Cerebellar nuclear complex (tissue), 1 donor: ENCODE data around the gene FASN.

ENCODE experiments used
- DNase-seq, 2 experiments: peaks; one replicate each; lab custom pipeline; 2025; lab: John Stamatoyannopoulos, UW

FASN gene

GRCh38 chr17:82055965-82056728 lies 41.9 kb downstream of the FASN start:
- DNase-seq: no peak

- DNase-seq: no peak
These were observed 42.7 kb downstream of the FASN start for GRCh38 chr17:82055023-82055964.

GRCh38 chr17:82054351-82055022 lies 43.5 kb downstream of the FASN start:
- no peak for DNase-seq

- no peak for DNase-seq
These were observed 44.3 kb downstream of the FASN start for GRCh38 chr17:82053556-82054263.

DNA sequence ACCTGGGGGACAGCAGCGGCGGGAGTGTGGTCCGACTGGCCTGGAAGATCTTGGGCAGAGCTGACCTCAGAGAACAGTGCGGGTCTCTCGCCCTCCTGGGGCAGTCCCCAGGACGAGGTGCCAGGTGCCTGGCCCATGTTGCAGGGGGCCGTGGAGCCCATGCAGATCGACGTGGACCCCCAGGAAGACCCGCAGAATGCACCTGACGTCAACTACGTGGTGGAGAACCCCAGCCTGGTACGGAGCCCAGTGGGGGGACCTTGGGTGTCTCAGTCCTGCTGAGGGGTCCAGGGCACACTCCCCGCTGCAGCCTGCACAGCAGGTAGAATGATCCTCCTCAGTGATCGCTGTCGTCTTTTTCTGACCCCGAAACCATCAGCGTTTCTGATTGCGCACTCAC lies 44.9 kb downstream of the FASN start:
- DNase-seq: no peak

DNA sequence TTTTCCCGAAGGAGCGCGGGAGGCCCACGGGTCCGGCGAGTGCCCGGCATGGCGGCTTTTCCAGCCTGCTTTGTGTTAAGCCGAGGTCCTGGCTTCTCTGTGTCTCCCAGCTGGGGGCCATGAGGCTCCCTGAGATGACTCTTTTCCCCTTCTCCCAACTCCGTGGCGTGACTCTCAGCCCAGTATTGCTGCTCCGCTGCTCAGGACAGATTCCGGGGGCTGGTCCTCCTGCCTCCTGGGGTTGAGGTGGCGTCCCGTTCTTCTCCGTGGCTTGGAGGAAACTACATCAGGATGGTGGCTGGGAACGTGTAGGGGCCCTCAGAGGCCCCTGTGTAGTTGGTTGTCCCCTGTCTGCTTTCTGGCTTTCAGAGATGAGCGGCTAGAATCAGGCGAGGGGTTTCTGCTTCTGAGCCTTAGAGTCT lies 45.4 kb downstream of the FASN start:
- DNase-seq: no peak

DNA sequence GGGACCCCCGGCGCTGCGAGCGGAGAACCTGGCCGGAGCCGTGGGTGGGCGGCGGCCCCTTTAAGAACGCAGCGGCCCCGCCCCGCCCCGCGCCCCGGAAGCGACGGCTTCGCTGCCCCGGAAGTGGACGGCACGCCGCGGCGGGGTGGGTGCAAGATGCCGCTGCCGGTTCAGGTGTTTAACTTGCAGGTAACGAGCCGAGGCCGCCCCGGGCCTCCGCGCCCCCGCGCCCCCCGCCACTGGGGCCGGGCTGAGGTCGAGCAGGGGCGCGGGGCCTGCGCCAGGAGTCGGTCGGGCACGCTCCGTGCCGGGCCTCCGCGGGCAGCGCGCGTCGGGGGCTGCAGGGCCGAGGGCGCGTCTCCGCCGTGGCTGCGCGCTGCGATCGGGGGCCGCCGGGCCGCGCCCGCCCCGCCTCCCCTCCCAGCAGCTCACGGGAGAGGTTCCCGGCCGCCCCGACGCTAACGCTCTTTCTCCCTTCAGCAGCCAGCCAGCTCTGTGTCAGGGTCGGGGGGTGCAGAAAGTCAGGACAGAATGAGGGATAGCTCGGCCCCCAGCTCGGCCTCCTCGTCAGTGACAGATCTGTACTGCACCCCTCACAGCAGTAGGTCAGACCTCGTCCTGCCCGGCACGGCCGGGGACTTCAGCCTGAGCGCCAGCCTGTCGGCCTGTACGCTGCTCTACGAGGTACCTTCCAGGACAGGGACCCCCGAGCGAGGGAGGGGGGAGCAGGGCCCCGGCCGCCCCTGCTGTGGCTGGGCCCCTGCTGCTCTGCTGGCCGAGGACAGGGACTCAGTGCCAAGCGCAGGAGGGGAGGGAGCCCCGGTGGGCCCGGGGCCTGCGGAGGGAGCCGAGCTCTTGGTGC lies 46.0 kb downstream of the FASN start, which contains the start of the genes GPS1 and RFNG:
Gene GPS1, plus strand, starts transcription at position 123 of the 862 bp plus-strand sequence. Its CDS starts 34 bp downstream, at position 157.
Gene RFNG, minus strand, starts transcription at position 36 of the 862 bp plus-strand sequence. CDS start 45 bp downstream, outside the sequence.
- DNase-seq: peak in 1 of 2 experiments; percentile 3

DNA sequence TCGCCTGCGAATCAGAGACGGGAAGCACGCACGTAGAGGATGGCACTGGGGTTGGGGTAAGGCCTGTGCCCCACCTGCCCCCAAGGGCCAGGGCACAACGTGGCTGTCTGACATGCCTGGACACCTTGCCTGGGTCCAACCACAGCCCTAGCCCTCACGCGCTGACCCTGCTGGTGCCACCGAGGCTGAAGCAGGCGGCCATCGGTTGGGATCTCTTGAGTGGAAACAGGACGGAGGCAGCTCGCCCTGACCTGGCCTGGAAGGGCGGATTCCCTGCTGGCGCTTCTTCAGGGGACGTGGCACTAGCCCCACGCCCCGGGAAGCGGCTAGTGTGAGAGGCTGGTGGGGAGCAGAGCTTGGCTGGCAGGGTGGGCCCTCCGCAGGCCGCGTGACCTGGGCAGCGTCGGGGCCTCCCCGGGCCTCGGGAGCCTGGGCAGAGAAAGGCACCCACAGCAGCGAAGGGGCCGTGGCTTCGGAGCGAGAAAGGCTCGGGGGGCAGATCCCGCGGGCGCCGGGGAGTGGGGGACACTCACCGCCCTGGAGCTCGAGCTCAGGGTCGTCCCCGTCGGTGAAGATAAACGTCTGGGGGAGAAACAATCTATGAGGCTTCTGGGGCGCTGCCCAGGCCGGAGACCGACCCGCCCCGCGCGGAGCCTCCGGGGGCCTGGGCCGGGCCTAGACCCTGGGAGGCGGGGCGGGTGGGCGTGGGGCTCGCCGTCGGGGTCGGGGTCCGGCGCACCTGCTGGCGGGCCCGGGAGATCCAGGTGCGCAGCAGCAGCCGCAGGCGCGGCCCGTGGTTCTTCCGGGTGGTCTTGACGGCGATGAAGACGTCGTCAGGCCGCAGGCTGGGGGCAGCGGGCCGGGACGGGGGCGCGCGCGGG lies 47.0 kb downstream of the FASN start:
- no peak for DNase-seq

- DNase-seq: no peak
These were observed 47.8 kb downstream of the FASN start for GRCh38 chr17:82050152-82050760.

DNA sequence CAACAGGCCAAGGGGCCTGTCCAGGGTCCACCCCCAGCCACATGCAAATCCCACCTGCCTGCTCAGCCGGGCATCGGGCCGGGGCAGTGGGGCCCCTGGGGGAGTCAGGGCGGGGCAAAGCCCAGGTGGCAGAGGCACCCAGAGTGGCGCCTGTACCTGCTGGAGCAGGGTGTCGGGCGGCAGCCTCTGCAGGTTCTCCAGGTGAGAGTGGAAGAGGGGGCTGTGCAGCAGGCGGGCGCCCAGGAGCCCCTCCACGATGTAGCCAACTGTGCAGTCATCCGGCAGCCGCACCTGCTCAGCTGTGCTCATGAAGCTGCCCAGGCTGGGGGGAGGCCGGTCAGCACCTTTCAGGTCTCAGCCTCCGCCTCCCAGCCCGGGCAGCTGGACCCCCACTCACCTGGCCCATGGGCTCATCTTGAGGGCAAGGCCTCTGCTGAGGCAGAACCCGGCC lies 48.5 kb downstream of the FASN start:
- DNase-seq: no peak

GRCh38 chr17:82049106-82049505 lies 48.9 kb downstream of the FASN start:
- DNase-seq: no peak

DNA sequence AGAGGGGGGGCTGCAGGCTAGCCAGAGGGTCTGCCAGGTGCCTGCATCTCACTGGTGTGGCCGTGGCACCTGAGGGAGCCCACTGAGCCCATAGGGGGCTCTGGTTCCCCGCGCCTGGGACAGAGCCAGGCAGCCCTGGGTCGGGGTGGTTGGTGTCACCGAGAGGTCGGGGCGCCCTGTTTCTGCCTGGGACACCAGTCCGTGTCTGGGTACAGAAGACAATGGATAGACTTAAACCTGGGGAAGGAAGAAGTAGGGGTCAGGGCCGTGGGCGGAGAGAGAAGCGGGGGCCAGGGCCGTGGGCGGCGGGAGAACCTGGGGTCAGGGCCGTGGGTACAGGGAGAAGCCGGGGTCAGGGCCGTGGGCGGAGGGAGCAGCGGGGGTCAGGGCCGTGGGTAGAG lies 49.5 kb downstream of the FASN start:
- DNase-seq: no peak

DNA sequence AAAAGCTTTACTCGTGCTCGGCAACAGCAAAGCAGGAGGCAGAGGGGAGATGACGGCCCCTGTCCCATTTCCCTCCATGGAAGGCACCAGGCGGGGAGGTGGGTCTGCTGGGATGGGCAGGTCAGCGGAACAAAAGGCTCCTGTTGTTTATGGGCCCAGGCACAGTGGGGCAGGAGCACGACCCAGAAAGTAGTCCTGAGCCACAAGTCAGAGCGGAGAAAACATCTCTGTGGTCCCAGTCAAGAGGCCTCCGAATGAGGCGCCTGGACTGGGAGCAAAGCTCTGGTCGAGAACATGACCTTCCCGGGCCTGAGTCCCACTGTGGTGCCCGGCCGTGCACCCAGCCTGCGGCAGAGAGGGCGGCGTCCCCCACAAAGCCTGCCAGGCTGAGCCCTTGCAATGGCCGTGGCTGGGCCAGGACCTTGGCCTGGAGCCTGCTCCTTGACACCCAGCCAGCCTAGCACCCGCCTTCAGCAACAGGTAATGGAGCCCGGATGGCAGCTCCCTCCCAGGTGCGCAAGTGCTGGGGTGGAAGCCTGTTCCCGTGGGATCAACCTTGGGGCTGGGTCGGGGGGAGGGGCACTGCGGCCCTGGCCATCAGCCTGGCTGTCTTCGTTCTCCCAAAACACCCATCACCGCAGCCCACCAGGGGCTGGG lies 50.0 kb downstream of the FASN start:
- no peak for DNase-seq

GRCh38 chr17:82047379-82047778 lies 50.7 kb downstream of the FASN start:
- DNase-seq: no peak

GRCh38 chr17:82046903-82047302 lies 51.1 kb downstream of the FASN start:
- DNase-seq: no peak

DNA sequence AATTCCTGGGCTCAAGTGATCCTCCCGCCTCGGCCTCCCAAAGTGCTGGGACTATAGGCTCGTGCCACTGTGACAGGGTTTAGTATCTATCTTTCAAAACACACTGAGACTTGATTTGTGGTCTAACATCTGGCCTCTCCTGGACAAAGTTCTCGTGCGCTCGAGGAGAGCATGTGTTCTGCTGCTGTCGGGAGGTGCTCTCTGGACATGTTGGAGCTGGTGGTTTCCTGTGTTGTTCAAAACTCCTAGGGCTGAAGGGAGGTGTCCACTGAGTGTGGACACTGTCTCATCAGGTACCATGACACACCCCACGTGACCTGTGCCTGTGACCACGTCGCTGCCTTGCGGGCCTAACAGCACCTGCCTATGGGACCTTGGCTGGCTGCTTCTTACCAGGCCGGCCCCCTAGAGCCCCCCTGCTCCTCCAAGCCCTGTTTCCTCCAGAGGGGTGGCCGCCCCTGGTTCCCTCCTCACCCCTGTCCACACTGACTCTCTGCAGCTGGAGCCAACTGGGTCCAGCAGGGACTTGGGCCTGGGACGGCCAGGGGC lies 52.0 kb downstream of the FASN start:
- no peak for DNase-seq

DNA sequence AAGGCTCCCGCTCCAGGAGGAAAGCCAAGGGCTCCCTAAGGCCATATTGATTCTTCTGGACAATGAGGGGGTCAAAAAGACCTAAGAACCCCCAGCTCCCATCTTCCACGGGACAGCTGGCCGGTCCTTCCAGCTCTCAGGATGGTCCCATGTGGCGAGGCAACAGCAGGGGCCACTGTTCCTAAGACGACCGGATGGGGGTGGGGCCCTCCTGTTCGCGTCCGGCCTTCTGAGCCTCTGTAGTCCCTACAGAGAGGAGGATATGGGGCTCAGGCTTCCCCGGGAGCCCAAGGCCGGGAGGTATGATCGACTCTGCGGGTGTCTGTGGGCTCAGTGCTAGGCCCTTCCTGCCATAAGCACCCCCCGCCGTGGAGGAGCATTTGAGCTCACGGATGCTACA lies 54.5 kb downstream of the FASN start:
- DNase-seq: no peak

- no peak for DNase-seq
These were observed 55.4 kb downstream of the FASN start for GRCh38 chr17:82042649-82043048.
